ENCODE results near the gene BMPER.

Gene BMPER

GRCh38 chr7:33910756-33911155 is 5.4 kb downstream of the BMPER start:
- no peak for TF ChIP-seq CTCF (IDR thresholded peaks at IDR 0.05; ENCODE audit: extremely low read depth, missing control alignments)
- DNase-seq (ENCODE audit: low spot score), result no peak

GRCh38 chr7:33916357-33917081 is 11.2 kb downstream of the BMPER start:
- DNase-seq (ENCODE audit: low spot score), result no peak
- no peak for TF ChIP-seq CTCF (IDR thresholded peaks at IDR 0.05; ENCODE audit: extremely low read depth, missing control alignments)

GRCh38 chr7:33917661-33918060 is 12.3 kb downstream of the BMPER start:
- DNase-seq (ENCODE audit: low spot score), result no peak
- no peak for TF ChIP-seq CTCF (IDR thresholded peaks at IDR 0.05; ENCODE audit: extremely low read depth, missing control alignments)

- no peak for DNase-seq (ENCODE audit: low spot score)
- no peak for TF ChIP-seq CTCF (IDR thresholded peaks at IDR 0.05; ENCODE audit: extremely low read depth, missing control alignments)
Observed at GRCh38 chr7:33918438-33919143, 13.3 kb downstream of the BMPER start.

GRCh38 chr7:33919449-33919848 is 14.1 kb downstream of the BMPER start:
- DNase-seq (ENCODE audit: low spot score), result no peak
- TF ChIP-seq CTCF (IDR thresholded peaks at IDR 0.05; ENCODE audit: extremely low read depth, missing control alignments), result no peak

- no peak for TF ChIP-seq CTCF (IDR thresholded peaks at IDR 0.05; ENCODE audit: extremely low read depth, missing control alignments)
- no peak for DNase-seq (ENCODE audit: low spot score)
Observed at GRCh38 chr7:33921216-33921938, 16.0 kb downstream of the BMPER start.

- DNase-seq (ENCODE audit: low spot score), result no peak
- no peak for TF ChIP-seq CTCF (IDR thresholded peaks at IDR 0.05; ENCODE audit: extremely low read depth, missing control alignments)
Observed at GRCh38 chr7:33922820-33923219, 17.5 kb downstream of the BMPER start.

Data from GM20000 (cell line).